ENCODE data around the gene ANKLE2. TPM values are rescaled to one million over a fixed set of nuclear protein-coding genes. Genes with fewer than 3 reads are reported as not detected.
A peak's percentile ranks its signal among the peaks of the same experiment; 100 is the strongest.
"Not testable (repeated sequence)": the region's sequence is repeated elsewhere in the genome, so short reads cannot be mapped to it uniquely, and the experiment has no call there.

Gene ANKLE2
- total RNA-seq, result 54.2 TPM

- intact Hi-C loops (cut with DNase I), result loop anchor here (1.0 to 5.0 kb wide), 6 partner anchors 51 to 274 kb away; partner anchors contain the start of genes CHFR, GOLGA3, PGAM5 and POLE
- H3K36me3 ChIP-seq, result peaks cover 3 to 6% of the 10 kb centered on the region in 2 donors
Observed at GRCh38 chr12:132761032-132761920, at the start of gene ANKLE2. Gene ANKLE2, minus strand, starts transcription at chr12:132761832. Its CDS starts 34 bp downstream, at chr12:132761798.

DNA sequence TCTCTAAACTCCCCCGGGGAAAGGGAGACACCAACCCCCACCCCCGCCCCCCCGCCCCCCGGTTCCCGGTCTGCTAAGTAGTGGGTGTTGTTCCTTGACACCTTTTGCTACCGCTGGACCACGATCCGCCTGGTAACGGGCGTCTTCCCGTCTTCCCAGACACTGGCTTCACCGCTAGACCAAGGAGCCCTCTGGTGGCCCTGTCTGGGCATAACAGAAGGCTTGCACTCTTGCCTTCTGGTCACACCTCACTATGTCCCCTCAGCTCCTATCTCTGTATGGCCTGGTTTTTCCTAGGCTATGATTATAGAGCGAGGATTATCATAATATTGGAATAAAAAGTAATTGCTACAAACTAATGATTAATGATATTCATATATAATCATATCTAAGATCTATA is 47.8 kb upstream of the ANKLE2 start:
- H3K4me3 ChIP-seq; intact Hi-C loops (cut with DNase I); DNase-seq (ENCODE audit: low spot score in 2 of 2); H3K27ac ChIP-seq; H3K4me1 ChIP-seq; H3K9me3 ChIP-seq; H3K27me3 ChIP-seq: not testable (repeated sequence)
- H3K36me3 ChIP-seq, result peaks cover 84 to 88% of the 10 kb centered on the region in 2 donors
- TF ChIP-seq, protein P1, sequence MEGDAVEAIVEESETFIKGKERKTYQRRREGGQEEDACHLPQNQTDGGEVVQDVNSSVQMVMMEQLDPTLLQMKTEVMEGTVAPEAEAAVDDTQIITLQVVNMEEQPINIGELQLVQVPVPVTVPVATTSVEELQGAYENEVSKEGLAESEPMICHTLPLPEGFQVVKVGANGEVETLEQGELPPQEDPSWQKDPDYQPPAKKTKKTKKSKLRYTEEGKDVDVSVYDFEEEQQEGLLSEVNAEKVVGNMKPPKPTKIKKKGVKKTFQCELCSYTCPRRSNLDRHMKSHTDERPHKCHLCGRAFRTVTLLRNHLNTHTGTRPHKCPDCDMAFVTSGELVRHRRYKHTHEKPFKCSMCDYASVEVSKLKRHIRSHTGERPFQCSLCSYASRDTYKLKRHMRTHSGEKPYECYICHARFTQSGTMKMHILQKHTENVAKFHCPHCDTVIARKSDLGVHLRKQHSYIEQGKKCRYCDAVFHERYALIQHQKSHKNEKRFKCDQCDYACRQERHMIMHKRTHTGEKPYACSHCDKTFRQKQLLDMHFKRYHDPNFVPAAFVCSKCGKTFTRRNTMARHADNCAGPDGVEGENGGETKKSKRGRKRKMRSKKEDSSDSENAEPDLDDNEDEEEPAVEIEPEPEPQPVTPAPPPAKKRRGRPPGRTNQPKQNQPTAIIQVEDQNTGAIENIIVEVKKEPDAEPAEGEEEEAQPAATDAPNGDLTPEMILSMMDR (IDR thresholded peaks at IDR 0.05), result peak in 1 of 3 experiments; percentile 30

More at GRCh38 chr12:132761032-132761920, at the start of gene ANKLE2:
- no peaks in the 10 kb centered on the region for H3K27me3 ChIP-seq
- TF ChIP-seq, protein P1 (IDR thresholded peaks at IDR 0.05), result no peak
- peaks cover 13% of the 10 kb centered on the region in 2 donors for H3K4me1 ChIP-seq
- peak within 1 kb of the TSS; percentile 100 for H3K4me3 ChIP-seq
- H3K27ac ChIP-seq, result peak within 1 kb of the TSS; percentile 97 to 99
- no peaks in the 10 kb centered on the region for H3K9me3 ChIP-seq
- peak in 1 of 2 donors; percentile 73 for DNase-seq (ENCODE audit: low spot score in 2 of 2)

- Histone ChIP-seq H3K9me3 (no peaks in the 10 kb centered on the region), H3K36me3 (peaks cover 81 to 92% of the 10 kb centered on the region in 2 donors), H3K27me3 (no peaks in the 10 kb centered on the region), H3K4me3 (no peak overlapping the region), H3K27ac (no peak overlapping the region), H3K4me1 (no peaks in the 10 kb centered on the region)
- intact Hi-C loops (cut with DNase I), result no loop called here
- DNase-seq (ENCODE audit: low spot score in 2 of 2), result no peak
- TF ChIP-seq, protein P1 (IDR thresholded peaks at IDR 0.05), result no peak
Observed at GRCh38 chr12:132807295-132808092, 45.9 kb upstream of the ANKLE2 start.

DNA sequence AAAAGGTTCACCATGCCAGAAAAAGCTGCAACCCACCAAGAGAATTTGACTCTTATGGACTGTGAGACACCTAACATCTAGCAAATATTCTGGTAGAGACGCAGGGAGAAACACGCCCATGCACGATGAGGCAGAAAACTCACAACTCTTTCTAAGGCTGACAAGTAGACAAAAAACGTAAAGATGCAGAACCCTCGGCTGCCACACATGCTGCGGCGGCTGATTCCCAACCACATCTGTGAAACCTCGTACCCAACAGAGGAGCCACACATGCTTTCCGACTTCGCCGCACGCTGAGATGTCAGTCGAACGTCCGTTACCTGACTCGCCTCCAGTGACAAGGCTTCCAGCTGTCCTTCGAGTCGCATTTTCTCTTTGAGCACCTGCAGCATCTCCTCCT is 45.2 kb upstream of the ANKLE2 start:
- Histone ChIP-seq H3K9me3 (no peaks in the 10 kb centered on the region), H3K36me3 (peaks cover 79 to 91% of the 10 kb centered on the region in 2 donors), H3K4me1 (no peaks in the 10 kb centered on the region), H3K27me3 (no peaks in the 10 kb centered on the region), H3K27ac (no peak overlapping the region), H3K4me3 (no peak overlapping the region)
- TF ChIP-seq, protein P1 (IDR thresholded peaks at IDR 0.05), result no peak
- intact Hi-C loops (cut with DNase I), result no loop called here
- DNase-seq (ENCODE audit: low spot score in 2 of 2), result no peak

GRCh38 chr12:132804426-132804861 is 42.8 kb upstream of the ANKLE2 start:
- intact Hi-C loops (cut with DNase I), result no loop called here
- no peak overlapping the region for H3K4me3 ChIP-seq
- no peaks in the 10 kb centered on the region for H3K9me3 ChIP-seq
- TF ChIP-seq, protein P1 (IDR thresholded peaks at IDR 0.05), result no peak
- peaks cover 84 to 94% of the 10 kb centered on the region in 2 donors for H3K36me3 ChIP-seq
- no peak for DNase-seq (ENCODE audit: low spot score in 2 of 2)
- H3K4me1 ChIP-seq, result no peaks in the 10 kb centered on the region
- no peak overlapping the region for H3K27ac ChIP-seq
- H3K27me3 ChIP-seq, result no peaks in the 10 kb centered on the region

Data from ascending aorta (tissue), 2 donors.